Measurements from ENCODE around the gene PTPN20. TPM values are rescaled to one million over a fixed set of nuclear protein-coding genes. Genes with fewer than 3 reads are reported as not detected.

PTPN20 gene
- total RNA-seq, 2 experiments from 2014 or later: not detected

GRCh38 chr10:47048526-47048905 lies 137.3 kb downstream of the PTPN20 start:
- POLR2A ChIA-PET: no interaction called here
- Histone ChIP-seq H3K36me3 (ENCODE audit: insufficient read depth, low read length) (no peaks in the 10 kb centered on the region), H3K4me1 (ENCODE audit: insufficient read depth, low read length, poor library complexity, severe bottlenecking) (no peaks in the 10 kb centered on the region), H3K27ac (ENCODE audit: low read depth, low read length, poor library complexity, severe bottlenecking) (no peak overlapping the region), H3K9me3 (ENCODE audit: low read length) (no peaks in the 10 kb centered on the region), H2AFZ (ENCODE audit: low read length) (no peak overlapping the region), H4K20me1 (ENCODE audit: insufficient read depth, low read length) (no peaks in the 10 kb centered on the region), H3K79me2 (ENCODE audit: insufficient read depth, low read depth, low read length) (no peaks in the 10 kb centered on the region), H3K4me2 (ENCODE audit: low read length) (no peak overlapping the region), H3K9me2 (ENCODE audit: insufficient read depth, low read length) (no peaks in the 10 kb centered on the region), H3K4me3 (ENCODE audit: low read depth, low read length, poor library complexity, severe bottlenecking) (no peak overlapping the region)
- BruUV-seq (replicated peaks): no TSS peak
- CTCF ChIA-PET (ENCODE audit: unreplicated experiment): interaction anchor here (1.1 to 1.9 kb wide), 2 partner anchors 20 to 264 kb away, joined by 4 to 10 read pairs; no protein-coding TSS in a partner anchor
- intact Hi-C loops (cut with micrococcal nuclease; ENCODE audit: unreplicated experiment): no loop called here
- TF ChIP-seq CTCF (conservative IDR thresholded peaks at IDR 0.05; ENCODE audit: low read length) (no peak), EZH2phosphoT487 (IDR thresholded peaks at IDR 0.05; ENCODE audit: borderline replicate concordance, low read depth, low read length) (no peak)
- DNase-seq (ENCODE audit: low spot score): no peak

GRCh38 chr10:47049056-47049851 lies 138.0 kb downstream of the PTPN20 start:
- no peak overlapping the region for H3K4me3 ChIP-seq (ENCODE audit: low read depth, low read length, poor library complexity, severe bottlenecking)
- no peaks in the 10 kb centered on the region for H3K79me2 ChIP-seq (ENCODE audit: insufficient read depth, low read depth, low read length)
- no peak overlapping the region for H3K27ac ChIP-seq (ENCODE audit: low read depth, low read length, poor library complexity, severe bottlenecking)
- H4K20me1 ChIP-seq (ENCODE audit: insufficient read depth, low read length): no peaks in the 10 kb centered on the region
- no peak for DNase-seq (ENCODE audit: low spot score)
- POLR2A ChIA-PET: no interaction called here
- intact Hi-C loops (cut with micrococcal nuclease; ENCODE audit: unreplicated experiment): no loop called here
- H3K4me1 ChIP-seq (ENCODE audit: insufficient read depth, low read length, poor library complexity, severe bottlenecking): no peaks in the 10 kb centered on the region
- H3K9me2 ChIP-seq (ENCODE audit: insufficient read depth, low read length): no peaks in the 10 kb centered on the region
- no TSS peak for BruUV-seq (replicated peaks)
- CTCF ChIA-PET (ENCODE audit: unreplicated experiment): interaction anchor here (1.1 kb wide), 1 partner anchor 20 kb away, joined by 4 read pairs; no protein-coding TSS in a partner anchor
- no peak overlapping the region for H2AFZ ChIP-seq (ENCODE audit: low read length)
- H3K4me2 ChIP-seq (ENCODE audit: low read length): no peak overlapping the region
- no peaks in the 10 kb centered on the region for H3K9me3 ChIP-seq (ENCODE audit: low read length)
- TF ChIP-seq CTCF (conservative IDR thresholded peaks at IDR 0.05; ENCODE audit: low read length): no peak
- TF ChIP-seq EZH2phosphoT487 (IDR thresholded peaks at IDR 0.05; ENCODE audit: borderline replicate concordance, low read depth, low read length): no peak
- no peaks in the 10 kb centered on the region for H3K36me3 ChIP-seq (ENCODE audit: insufficient read depth, low read length)

DNA sequence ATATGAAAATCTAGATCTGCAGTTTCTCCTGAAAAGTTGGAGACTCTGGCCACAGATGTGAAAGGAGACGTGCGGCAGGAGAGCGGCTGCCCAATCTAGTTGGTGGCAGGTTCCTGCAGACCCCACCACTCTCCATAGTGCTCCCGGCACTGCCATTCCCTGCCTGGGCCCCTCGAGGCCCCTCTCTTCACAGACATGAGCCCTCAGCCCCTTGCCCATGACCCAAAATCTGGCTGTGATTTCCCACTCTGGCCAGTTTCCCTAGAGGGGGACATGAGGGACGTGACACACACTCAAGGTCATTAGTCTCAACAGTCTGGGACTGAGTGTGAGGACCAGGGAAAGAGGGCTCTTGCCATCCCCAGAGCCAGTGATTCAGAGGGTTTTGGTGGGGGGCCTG lies 138.7 kb downstream of the PTPN20 start:
- POLR2A ChIA-PET: no interaction called here
- no peak overlapping the region for H2AFZ ChIP-seq (ENCODE audit: low read length)
- no peaks in the 10 kb centered on the region for H3K9me3 ChIP-seq (ENCODE audit: low read length)
- no peaks in the 10 kb centered on the region for H3K9me2 ChIP-seq (ENCODE audit: insufficient read depth, low read length)
- no peaks in the 10 kb centered on the region for H3K4me1 ChIP-seq (ENCODE audit: insufficient read depth, low read length, poor library complexity, severe bottlenecking)
- no peak overlapping the region for H3K27ac ChIP-seq (ENCODE audit: low read depth, low read length, poor library complexity, severe bottlenecking)
- DNase-seq (ENCODE audit: low spot score): no peak
- no peaks in the 10 kb centered on the region for H3K79me2 ChIP-seq (ENCODE audit: insufficient read depth, low read depth, low read length)
- CTCF ChIA-PET (ENCODE audit: unreplicated experiment): no interaction called here
- no peak overlapping the region for H3K4me2 ChIP-seq (ENCODE audit: low read length)
- no peaks in the 10 kb centered on the region for H4K20me1 ChIP-seq (ENCODE audit: insufficient read depth, low read length)
- intact Hi-C loops (cut with micrococcal nuclease; ENCODE audit: unreplicated experiment): no loop called here
- no TSS peak for BruUV-seq (replicated peaks)
- TF ChIP-seq CTCF (conservative IDR thresholded peaks at IDR 0.05; ENCODE audit: low read length) (no peak), EZH2phosphoT487 (IDR thresholded peaks at IDR 0.05; ENCODE audit: borderline replicate concordance, low read depth, low read length) (no peak)
- H3K4me3 ChIP-seq (ENCODE audit: low read depth, low read length, poor library complexity, severe bottlenecking): no peak overlapping the region
- no peaks in the 10 kb centered on the region for H3K36me3 ChIP-seq (ENCODE audit: insufficient read depth, low read length)

All from OCI-LY7 (cell line).